COR-L47 (cell line): ENCODE data around the gene VILL.

Experiments
- DNase-seq: peaks from one replicate; lab custom pipeline; 2025; lab: John Stamatoyannopoulos, UW

Gene VILL

GRCh38 chr3:37990527-37990926, at the start of gene VILL:
Gene VILL (plus strand): TSS chr3:37990786. CDS start chr3:37993673, 2,887 bp downstream.
- peak; percentile 14 for DNase-seq

GRCh38 chr3:37941608-37942508, 48.7 kb upstream of the VILL start:
- DNase-seq, result no peak

- DNase-seq, result no peak
These were observed 47.9 kb upstream of the VILL start for GRCh38 chr3:37942646-37943045.

- DNase-seq, result no peak
These were observed 47.5 kb upstream of the VILL start for GRCh38 chr3:37943126-37943525.

GRCh38 chr3:37943631-37944314, 46.8 kb upstream of the VILL start:
- no peak for DNase-seq

- DNase-seq, result no peak
These were observed 46.2 kb upstream of the VILL start for GRCh38 chr3:37944391-37944842.

GRCh38 chr3:37945156-37945806, 45.3 kb upstream of the VILL start:
- no peak for DNase-seq

- no peak for DNase-seq
These were observed 44.6 kb upstream of the VILL start for GRCh38 chr3:37945807-37946530.

GRCh38 chr3:37946531-37946889, 44.1 kb upstream of the VILL start:
- DNase-seq, result no peak

GRCh38 chr3:37949866-37950265, 40.7 kb upstream of the VILL start:
- no peak for DNase-seq

- DNase-seq, result no peak
These were observed 38.0 kb upstream of the VILL start for GRCh38 chr3:37952564-37952963.

- DNase-seq, result no peak
These were observed 37.4 kb upstream of the VILL start for GRCh38 chr3:37953226-37953625.

GRCh38 chr3:37953707-37954394, 36.7 kb upstream of the VILL start:
- DNase-seq, result no peak

- no peak for DNase-seq
These were observed 35.7 kb upstream of the VILL start for GRCh38 chr3:37954881-37955280.

GRCh38 chr3:37955918-37956707, 34.5 kb upstream of the VILL start:
- no peak for DNase-seq

- no peak for DNase-seq
These were observed 33.7 kb upstream of the VILL start for GRCh38 chr3:37956723-37957538.

GRCh38 chr3:37957539-37957936, 33.0 kb upstream of the VILL start:
- no peak for DNase-seq

- DNase-seq, result no peak
These were observed 28.8 kb upstream of the VILL start for GRCh38 chr3:37961622-37962431.

GRCh38 chr3:37963016-37963415, 27.6 kb upstream of the VILL start:
- no peak for DNase-seq
